Right renal pelvis (tissue), 4 donors: ENCODE data around the gene LRRC75A. TPM values are rescaled to one million over a fixed set of nuclear protein-coding genes. Genes with fewer than 3 reads are reported as not detected.
"Not testable (repeated sequence)": the region's sequence is repeated elsewhere in the genome, so short reads cannot be mapped to it uniquely, and the experiment has no call there.

Experiments used
- DNase-seq, 4 donors: peaks; one replicate each; pipeline ENCODE4 v3.0.0-alpha.2; 2013; ENCODE audit warnings: low read depth in 4 of 4, low spot score in 3 of 4, missing footprints in 1 of 4
- polyA plus RNA-seq, 4 donors: library from polyadenylated mRNA; unstranded; fragments of 120-200 nt; gene quantifications; one replicate each; pipeline ENCODE4 v1.2.1, GENCODE V29; 2013; ENCODE audit not compliant: insufficient read length in 4 of 4

Gene LRRC75A
- polyA plus RNA-seq, 4 donors, result 3.7 to 5.2 (median 4.5) TPM

DNA sequence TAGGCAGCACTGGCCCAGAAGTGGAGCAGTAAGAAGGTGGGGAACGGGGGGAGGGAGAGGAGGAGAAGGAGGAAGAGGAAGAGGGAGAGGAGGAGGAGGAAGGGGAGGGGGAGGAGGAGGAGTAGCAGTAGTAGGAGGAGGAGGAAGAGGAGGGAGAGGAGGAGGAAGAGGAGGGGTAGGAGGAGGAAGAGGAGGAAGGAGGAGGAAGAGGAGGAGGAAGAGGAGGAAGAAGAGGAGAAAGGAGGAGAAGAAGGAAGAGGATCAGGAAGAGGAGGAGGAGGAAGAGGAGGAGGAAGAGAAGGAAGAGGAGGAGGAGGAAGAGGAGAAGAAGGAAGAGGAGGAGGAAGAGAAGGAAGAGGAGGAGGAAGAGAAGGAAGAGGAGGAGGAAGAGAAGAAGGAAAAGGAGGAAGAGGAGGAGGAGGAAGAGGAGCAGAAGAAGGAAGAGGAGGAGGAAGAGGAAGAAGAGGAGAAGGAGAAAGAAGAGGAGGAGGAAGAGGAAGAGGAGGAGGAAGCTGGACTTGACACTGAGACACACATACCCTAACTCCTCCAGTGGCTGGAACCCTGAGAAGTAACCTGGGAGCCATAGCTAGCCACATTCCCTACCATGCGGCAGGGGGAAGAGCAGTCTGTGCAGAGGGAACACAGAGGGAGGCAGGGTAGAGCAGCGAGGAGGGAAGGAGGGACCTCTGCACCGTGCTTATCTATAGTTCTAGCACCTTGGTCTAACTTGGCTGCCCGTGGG lies 35.8 kb downstream of the LRRC75A start:
- DNase-seq, result no peak

DNA sequence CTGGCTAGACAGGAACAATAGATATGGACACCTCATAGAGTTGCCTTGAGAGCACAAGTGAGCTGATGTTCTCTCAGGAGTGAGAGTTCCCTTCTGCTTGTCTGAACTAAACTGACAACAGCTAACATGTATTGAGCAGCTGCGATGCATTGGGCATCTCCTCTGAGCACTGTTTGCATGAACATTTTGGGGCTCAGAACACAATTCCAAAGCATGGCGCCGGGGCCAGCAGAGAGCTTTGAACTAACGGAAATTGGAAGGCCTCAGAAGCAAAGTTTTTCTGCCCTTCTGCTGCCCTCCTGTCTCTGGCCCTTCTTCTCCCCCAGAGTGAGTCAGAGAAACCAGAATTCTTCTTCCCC lies 38.5 kb downstream of the LRRC75A start:
- DNase-seq, result no peak

DNA sequence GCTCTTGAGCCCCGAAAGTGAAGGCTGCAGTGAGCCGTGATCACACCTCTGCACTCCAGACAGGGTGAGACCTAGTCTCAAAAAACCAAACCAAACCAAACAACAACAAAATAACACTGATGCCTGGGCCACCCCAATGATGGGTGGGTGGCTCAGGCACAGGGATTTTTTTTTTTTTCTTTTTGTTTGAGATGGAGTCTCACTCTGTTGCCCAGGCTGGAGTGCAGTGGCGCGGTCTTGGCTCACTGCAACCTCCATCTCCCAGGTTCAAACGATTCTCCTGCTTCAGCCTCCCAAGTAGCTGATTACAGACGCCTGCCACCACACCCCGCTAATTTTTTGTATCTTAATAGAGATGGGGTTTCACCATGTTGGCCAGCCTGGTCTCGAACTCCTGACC lies 39.7 kb downstream of the LRRC75A start:
- not testable (repeated sequence) for DNase-seq

DNA sequence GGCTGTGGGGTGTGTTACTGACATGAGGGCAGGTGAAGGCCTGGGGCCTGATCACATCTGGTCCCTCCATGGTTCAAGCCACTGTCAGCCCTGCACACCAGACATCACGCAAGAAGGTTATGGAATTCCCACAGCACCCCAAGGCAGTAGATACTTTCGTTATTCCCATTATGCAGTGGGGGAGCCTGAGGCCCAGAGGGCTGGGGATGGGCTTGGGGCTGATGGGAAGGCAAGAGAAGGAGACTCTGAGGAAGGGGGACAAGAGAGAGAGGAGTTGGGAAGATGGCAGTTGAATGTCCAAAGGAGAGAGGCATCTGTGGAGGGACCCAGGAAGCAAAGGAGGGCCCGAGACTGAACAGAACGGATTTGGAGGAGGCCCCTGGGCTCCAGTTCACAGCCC lies 42.0 kb downstream of the LRRC75A start:
- no peak for DNase-seq

DNA sequence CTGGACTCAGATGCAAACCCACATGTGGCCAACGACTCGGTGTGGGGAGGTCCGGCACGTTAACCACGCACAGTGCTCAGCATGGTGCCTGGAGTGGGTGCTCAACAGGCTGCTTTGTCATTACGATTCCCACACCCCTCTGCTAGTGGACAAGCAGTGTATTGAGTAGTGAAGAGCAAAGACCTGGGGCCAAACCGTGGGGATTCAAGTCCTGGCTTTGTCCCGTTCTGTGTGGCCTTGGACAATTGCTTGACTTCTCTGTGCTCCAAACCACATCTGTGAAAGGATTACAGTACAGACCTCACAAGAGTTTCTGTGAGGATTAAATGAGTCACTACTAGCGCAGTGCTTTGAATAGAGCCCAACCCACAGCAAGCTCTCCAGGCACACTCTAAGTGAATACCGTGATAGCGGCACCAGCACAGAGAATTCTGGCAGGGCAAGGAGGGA lies 42.8 kb downstream of the LRRC75A start:
- DNase-seq, result no peak

DNA sequence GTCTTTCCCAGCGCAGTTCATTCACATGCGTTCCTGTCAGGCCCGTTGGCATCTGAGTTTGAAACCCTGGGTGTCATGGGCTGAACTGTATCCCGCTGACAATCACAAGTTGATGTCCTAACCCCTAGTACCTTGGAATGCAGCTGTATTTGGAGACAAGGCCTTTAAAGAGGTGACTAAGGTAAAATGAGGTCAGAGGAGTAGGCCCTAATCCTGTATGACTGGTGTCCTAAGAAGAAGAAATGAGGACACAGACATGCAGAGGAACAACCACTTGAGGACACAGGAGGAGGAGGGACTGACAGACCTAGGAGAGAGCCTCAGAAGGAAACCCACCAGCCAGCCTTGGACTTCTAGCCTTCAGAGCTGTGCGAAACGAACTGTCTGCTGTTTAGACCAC lies 43.5 kb downstream of the LRRC75A start:
- DNase-seq, result no peak

DNA sequence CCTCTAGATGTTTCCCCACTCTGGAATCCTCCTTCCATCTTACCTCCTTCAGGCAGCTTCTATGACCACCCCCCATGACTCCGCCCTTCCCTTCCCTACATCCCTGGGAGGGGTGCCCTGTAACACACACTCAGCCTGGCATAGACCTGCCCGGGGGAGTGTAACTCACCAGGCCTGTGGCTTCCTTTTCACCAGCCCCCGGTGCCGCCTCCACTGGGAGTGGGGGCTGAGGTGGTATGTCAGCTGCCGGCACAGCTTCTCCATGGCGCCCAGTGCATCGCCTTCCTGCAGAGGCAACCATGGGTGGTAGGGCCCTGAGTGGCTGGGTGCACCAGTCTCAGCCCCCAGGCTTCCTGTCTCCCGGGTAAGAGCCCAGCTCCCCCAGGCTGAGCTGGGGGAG lies 44.3 kb downstream of the LRRC75A start:
- no peak for DNase-seq

DNA sequence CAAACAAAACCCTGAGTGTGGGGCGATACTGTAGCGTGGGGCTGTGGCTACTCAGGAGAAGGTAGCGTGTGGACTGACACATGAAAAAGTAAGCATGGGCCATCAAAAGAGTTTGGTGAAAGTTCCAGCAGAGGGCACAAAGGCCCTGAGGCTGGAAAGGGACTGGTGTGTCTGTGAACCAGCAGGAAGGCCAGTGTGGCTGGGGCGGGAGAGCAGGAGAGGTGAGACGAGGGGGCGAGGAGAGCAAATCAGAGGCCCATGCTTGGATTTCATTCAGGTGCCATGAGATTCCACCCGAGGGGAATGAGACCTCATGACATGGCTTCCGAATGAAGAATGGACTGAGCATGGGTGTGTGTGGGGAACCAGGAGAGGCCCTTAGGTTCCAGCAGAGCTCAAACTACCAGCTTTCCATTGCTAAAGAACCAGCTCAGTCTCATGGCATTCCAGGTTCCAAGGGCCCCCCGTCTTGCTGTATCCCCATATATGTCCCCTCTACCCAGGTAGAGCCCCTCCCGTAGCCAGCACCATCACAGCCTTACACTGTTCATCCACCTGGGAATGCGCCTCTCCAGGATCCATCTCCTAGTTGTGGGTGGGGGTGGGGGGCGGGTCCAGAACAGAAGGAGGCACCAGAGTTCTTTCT lies 45.5 kb downstream of the LRRC75A start:
- no peak for DNase-seq

DNA sequence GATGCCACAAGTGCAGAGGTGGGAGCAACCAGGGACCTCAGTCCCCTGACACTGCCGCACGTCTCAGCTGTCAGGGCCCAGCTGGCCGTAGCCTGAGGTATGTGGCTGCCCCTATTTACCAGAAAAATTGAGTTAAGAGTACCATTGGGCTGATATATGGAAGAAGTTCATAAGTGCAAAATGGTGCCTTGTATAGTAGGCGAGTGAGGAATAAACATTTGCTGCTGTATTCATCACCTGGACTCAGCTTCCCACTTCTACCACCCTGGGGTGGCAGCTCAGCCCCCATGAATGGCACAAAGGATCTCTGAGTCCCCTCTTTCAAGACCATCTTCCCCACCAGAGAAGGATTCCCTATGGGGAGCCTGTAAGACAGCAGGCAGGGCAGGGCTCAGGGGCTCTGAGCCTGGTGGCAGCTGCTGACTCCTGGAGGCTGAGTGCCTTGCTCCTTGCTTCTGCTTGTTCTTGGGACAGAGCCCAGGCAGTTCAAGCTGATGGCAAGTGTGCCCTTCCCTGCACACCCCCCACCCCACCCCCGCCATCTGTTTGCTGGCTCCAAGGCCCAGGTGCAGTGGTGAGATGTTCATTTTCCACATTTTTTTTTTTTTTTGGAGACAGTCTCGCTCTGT lies 47.6 kb downstream of the LRRC75A start:
- DNase-seq, result no peak

DNA sequence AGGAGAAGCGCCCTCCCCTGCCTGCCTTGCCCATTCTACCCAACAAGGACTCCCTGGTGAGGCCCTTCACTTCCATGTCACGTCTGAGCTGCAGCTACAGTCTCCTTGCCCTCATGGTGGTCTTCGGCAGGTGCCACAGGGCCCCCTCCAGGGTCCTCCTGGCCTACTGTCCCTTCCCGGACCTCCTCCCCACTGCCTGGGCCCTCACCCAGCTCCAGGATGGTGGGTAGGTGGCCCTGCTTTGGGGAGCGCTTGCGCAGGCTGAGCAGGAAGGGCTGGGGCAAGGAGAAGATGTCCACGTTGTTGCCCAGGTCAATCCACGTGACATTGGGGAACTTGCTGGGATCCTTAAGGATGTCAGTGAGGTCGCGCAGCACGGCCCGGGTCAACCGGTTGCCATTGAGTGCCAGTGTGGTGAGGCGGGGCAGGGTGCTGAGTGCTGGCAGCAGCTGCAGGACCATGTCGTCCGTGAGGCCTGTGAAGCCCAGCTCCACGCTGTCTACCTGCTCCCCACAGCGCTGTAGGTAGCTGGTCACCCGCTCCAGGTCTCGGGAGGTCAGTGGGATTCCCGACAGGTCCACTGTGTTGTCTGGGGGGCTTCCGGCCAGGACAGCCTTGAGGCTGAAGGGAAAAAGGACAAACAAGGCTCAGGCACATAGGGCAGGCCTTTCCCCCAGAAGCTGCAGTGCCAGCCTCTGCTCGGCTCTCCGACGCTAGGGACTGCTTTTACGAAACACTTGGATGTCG lies 48.3 kb downstream of the LRRC75A start:
- no peak for DNase-seq

DNA sequence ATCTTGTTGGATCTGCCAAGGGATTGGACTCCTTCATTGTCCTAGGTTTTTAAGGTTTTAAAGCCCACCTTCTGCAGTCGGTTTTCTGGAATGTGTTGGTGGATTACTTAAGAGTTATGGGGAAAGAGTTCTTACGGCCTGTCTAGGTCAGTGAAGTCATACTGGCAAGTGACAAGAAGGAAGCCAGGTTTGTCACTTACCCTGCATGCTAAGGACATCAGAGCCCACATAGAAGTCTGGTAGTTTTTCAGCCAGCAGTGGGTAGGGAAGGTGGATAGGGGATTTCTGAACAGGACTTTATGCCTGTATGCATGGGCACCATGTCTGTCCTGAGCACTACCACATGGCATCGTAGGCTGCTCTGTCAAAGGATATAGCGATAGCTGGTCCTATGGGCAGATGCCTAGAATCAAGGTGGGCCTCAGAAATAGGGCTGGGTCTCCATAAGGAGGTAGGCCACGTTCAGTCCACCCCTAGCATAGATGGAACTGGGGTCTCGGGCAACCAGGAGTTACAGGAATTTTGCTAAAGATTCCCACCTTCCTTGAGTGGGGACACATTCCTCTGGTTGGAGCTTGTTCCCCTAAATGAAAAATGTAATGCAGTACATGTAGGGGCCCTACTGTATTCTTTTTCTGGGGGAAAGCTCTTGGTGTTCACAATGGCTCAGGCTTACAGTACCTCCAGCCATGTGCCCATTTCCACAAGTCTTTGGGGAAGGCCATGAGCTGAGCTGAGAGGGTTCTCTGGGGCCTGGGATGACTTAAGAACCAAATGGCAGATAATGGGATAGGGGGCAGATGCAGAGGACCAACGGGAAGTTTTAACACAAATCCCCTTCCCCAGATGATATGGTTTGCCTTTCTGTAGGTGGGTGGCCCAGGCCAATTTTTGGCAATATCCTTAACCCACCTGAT lies 49.1 kb downstream of the LRRC75A start:
- no peak for DNase-seq

DNA sequence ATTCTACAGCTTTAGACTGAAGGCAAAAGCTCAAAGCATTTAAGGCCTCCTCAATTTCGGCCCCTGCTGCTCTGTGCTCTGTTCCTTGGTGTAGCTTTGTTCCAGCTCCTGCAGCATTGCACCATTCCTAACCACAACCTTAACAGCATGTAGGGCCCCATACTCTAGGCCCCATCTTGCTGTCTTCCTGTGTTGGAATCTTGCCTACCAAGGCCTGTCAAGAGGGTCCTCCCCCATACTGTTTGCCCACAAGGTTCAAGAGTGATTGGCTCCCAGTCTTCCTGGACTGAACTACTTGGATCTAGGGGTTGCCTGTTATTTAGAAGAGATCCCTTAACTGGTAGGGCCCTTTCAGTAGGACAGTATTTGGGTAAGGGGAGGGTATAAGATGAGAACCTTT lies 49.9 kb downstream of the LRRC75A start:
- DNase-seq, result no peak

DNA sequence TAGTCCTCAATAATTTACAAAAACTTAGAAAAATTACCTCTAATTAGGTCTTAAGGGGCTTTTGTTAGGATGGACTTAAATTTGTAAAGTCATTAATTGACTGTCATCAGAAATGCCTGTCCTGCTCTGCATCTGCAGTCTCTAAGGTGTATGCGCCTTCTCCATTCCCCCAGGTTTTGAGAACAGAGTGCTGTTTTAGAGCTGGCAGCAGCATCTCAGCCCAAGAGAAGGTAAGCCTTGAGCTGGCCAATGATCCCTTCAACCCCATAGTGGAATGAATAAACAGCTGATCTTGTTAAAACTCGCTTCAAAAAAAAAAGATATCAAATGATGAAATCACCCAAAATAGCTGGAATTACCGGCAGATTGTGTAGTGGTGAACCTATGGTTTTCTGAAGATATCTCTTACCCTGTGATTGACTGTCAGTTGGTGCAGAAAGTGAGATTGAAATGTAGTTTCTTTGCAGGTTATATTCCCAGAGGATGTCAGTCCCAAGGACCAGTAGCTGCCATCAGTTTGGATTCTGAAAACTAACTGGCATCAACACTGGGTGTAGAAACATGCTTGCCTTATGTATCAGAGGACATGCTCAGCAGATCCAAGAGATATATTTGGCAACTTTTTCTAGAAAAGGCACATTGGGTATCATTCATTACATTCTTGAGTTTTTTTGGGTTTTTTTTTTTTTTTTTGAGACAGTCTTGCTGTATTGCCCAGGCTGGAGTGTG lies 50.9 kb downstream of the LRRC75A start:
- DNase-seq, result no peak

DNA sequence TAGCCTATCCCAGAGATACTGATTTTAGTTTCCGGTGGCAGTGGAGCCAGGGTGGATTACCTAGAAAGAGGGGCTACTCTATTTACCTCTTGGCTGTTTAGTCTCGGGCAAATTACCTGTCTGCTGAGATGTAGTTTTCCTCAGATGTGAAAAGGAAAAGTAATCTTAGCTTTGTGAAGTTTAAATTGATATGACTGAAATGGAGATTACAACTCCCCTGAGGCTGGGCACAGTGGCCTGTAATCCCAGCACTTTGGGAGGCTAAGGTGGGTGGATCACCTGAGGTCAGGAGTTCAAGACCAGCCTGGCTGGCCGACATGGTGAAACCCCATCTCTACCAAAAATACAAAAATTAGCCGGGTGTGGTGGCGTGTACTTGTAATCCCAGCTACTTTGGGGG lies 51.6 kb downstream of the LRRC75A start:
- DNase-seq, result not testable (repeated sequence)

DNA sequence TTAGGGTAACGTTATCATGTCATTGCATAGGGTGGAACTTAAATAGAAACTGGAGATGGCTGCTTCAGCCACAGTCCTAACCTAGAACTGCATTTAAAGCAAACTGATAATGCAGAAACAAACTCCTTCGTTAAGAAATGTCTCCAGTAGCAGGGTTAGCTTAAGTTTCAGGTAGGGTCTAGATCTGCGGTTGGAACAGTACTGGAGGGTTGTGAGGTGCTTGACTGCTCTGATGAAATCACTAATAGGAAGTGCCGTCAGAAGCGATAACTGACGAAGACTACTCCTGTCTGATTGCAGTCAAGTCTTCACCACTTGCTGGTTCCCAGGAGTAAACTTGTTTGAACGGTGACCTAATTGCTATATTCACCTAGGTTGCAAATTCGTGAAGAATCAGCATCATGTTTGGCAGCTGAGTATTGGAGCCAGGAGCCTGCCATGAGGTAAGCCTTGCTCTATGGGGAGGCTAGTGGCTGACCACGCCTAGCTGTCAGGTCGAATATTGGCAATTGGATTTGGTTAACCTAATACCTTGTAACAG lies 52.1 kb downstream of the LRRC75A start:
- DNase-seq, result no peak

DNA sequence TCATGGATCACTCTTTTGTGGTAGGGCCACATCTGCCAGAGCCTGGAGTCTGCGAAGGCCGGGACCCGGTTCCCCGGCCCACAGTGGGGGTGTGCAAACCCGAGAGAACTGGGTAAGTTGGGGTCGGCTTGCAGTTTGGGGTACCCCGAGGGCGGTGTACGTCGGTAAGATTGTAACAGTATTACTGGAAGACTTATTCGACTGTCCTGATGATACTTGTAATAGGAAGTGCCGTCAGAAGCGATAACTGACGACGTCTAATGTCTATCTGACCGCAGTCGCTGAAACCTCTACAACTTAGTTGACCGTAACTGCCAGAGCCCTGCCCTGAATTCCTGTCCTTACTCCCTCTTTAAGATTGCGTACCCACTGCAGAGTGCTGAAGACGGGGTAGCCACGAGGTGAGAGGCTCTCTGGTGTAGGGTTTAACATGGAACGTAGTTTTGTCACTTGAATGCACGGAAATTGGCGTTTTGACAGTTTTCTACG lies 52.6 kb downstream of the LRRC75A start:
- no peak for DNase-seq

DNA sequence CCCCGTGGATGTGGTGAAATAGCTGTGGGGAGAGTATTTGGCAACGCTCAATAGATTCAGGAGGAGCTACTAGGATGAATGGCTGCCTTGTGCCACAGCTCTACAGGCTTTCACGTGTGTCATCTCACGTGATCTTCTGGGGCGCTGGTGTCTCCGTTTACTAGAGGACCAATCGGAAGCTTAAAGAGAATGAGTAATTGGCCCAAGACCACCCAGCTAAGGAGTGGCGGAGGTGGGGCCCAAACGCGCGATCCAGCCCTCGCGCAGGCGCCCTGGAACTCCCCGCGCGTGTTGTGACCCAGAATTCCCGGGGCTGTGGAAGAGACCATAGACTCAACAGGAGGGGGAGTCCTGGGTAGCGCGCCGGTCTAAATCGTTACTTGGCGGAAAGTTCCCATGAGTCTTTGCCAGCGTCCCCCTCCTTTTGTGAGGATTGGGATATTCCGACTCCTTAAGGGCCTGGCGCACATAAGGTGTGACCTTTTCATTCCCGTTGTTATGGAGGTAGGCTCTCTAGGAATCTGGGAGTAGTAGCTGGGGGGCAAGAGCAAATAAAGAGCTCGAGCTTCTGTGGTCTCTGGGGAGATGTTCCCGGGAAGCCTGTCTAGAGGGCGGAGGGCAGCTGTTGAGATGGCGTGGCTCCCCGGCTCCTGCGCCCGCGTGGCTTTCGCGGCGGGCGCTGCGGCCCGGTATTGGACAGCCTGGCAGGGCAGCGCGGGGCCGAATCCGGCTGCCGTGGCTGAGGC lies 53.3 kb downstream of the LRRC75A start:
- peak; percentile 96 to 99 (median 98) for DNase-seq

DNA sequence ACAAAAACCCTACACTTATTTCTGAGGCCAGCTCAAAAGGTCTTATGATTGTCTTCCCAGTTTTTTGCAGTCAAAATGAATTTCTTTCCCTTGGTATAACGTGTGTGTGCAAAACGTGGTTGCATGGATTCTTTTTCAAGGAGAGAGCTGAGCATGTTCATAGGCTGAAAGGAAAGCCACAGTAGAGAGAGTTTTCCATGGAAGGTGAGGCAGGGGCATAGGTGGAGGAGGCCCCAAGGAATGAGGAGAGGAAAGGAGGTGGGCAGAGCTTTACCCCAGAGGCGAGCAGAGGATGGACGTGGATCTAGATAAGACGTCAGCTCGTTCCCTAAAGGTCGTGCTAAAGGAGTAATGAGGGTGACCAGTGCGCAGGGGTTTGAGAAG lies 53.8 kb downstream of the LRRC75A start:
- DNase-seq, result no peak
